Endothelial cell of umbilical vein (primary cell): ENCODE results near the gene ITGA8. TPM values are rescaled to one million over a fixed set of nuclear protein-coding genes. Genes with fewer than 3 reads are reported as not detected.

Experiments
- BruUV-seq: library from RNA; stranded (reverse); fragments of 400-500 nt; replicated peaks from 2 replicates; lab custom pipeline; 2021; lab: Mats Ljungman, UMichigan
- CTCF ChIA-PET: fragments of 300-600, 350-600 bp; sonication (Branson Sonifier 250); formaldehyde crosslinking; loops from one replicate; lab custom pipeline; 2021; ENCODE audit warnings: antibody characterized with exemption, inconsistent platforms; lab: Charles Lee
- POLR2A ChIA-PET: fragments of 300-600, 350-600 bp; sonication (Branson Sonifier 250); formaldehyde crosslinking; loops from one replicate; lab custom pipeline; 2021; ENCODE audit warnings: antibody characterized with exemption, inconsistent platforms; lab: Charles Lee
- DNase-seq: peaks from one replicate; pipeline ENCODE4 v3.0.0-alpha.2; 2011; ENCODE audit warnings: low read depth, low spot score
- FAIRE-seq: peaks from 2 replicates; lab custom pipeline; 2011; peaks lifted over from hg19 to GRCh38; lab: Jason Lieb, UNC
- H2AFZ ChIP-seq: 2 replicates; pipeline ENCODE4 v1.6.0; 2012; ENCODE audit warnings: low read depth, low read length, control low read depth, inconsistent platforms
- H3K27ac ChIP-seq: 2 replicates; pipeline ENCODE4 v1.5.1; 2011; ENCODE audit warnings: low read depth, mild to moderate bottlenecking, control low read depth, low read length, moderate library complexity; ENCODE audit not compliant: insufficient read depth
- H3K27me3 ChIP-seq, 2 experiments: 2 replicates each; pipeline versions ENCODE4 v1.6.0 to v1.6.1; 2011; ENCODE audit warnings: low read length in 2 of 2, mixed read lengths in 1 of 2; ENCODE audit not compliant: control insufficient read depth in 2 of 2, insufficient read depth in 2 of 2
- H3K36me3 ChIP-seq, 2 experiments: 2 replicates in 1 of 2; 3 replicates in 1 of 2; pipeline ENCODE4 v1.5.1; 2011; ENCODE audit warnings: low read length in 2 of 2, mild to moderate bottlenecking in 1 of 2, moderate library complexity in 1 of 2; ENCODE audit not compliant: control insufficient read depth in 2 of 2, insufficient read depth in 2 of 2; ENCODE audit errors: extremely low read depth in 1 of 2
- H3K4me1 ChIP-seq: 3 replicates; pipeline ENCODE4 v1.5.1; 2011; ENCODE audit warnings: mild to moderate bottlenecking, low read length; ENCODE audit not compliant: control insufficient read depth, insufficient read depth; ENCODE audit errors: extremely low read depth
- H3K4me2 ChIP-seq: 2 replicates; pipeline ENCODE4 v1.6.1; 2011; ENCODE audit warnings: low read length, control low read depth, mixed read lengths; ENCODE audit not compliant: insufficient read depth
- H3K4me3 ChIP-seq, 3 experiments: fragments of 200-600 bp in 1 of 3; sonication (generic), shearing (Covaris generic) in 1 of 3; replicated peaks in 1 of 3; 2 replicates each; pipeline ENCODE4 v1.5.1; 2011 to 2016; ENCODE audit warnings: control low read depth in 3 of 3, low read length in 3 of 3, mild to moderate bottlenecking in 2 of 3, inconsistent platforms in 1 of 3, low read depth in 1 of 3, moderate library complexity in 1 of 3; ENCODE audit not compliant: insufficient read depth in 1 of 3
- H3K79me2 ChIP-seq: 2 replicates; pipeline ENCODE4 v1.6.0; 2012; ENCODE audit warnings: low read length, inconsistent platforms; ENCODE audit not compliant: control insufficient read depth, insufficient read depth
- H3K9ac ChIP-seq: replicated peaks from 2 replicates; pipeline ENCODE3; 2011; ENCODE audit warnings: low read length, control low read depth; ENCODE audit not compliant: insufficient read depth; ENCODE audit errors: extremely low read depth
- H3K9me1 ChIP-seq: replicated peaks from 3 replicates; pipeline ENCODE4 v1.6.0; 2011; ENCODE audit warnings: mild to moderate bottlenecking, low read length; ENCODE audit not compliant: control insufficient read depth, insufficient read depth; ENCODE audit errors: extremely low read depth
- H3K9me3 ChIP-seq: replicated peaks from 2 replicates; pipeline ENCODE4 v1.5.1; 2012; ENCODE audit warnings: low read length, inconsistent platforms; ENCODE audit not compliant: control insufficient read depth, insufficient read depth
- H4K20me1 ChIP-seq: replicated peaks from 2 replicates; pipeline ENCODE3; 2011; ENCODE audit warnings: mild to moderate bottlenecking, low read length; ENCODE audit not compliant: control insufficient read depth, insufficient read depth; ENCODE audit errors: extremely low read depth
- EZH2 ChIP-seq: IDR thresholded peaks from 2 replicates; pipeline ENCODE4 v1.6.1; 2012; ENCODE audit warnings: borderline replicate concordance, low read depth, mild to moderate bottlenecking, moderate library complexity, low read length, inconsistent platforms; ENCODE audit not compliant: severe bottlenecking
- FOS ChIP-seq: IDR thresholded peaks from 2 replicates; pipeline ENCODE4 v1.6.1; 2011; ENCODE audit warnings: mild to moderate bottlenecking, low read length, moderate library complexity, borderline replicate concordance; ENCODE audit not compliant: insufficient read depth
- GATA2 ChIP-seq: IDR thresholded peaks from 2 replicates; pipeline ENCODE4 v1.7.0; 2011; ENCODE audit warnings: low read depth, mild to moderate bottlenecking, moderate library complexity, mixed read lengths, low read length; ENCODE audit not compliant: insufficient read length, insufficient read depth
- JUN ChIP-seq: IDR thresholded peaks from 2 replicates; pipeline ENCODE4 v1.6.1; 2011; ENCODE audit warnings: borderline replicate concordance, low read depth; ENCODE audit not compliant: insufficient read length, insufficient read depth
- MYC ChIP-seq: IDR thresholded peaks from one replicate; pipeline ENCODE4 v1.6.1; 2011; ENCODE audit warnings: mild to moderate bottlenecking, low read depth, low read length
- POLR2A ChIP-seq: IDR thresholded peaks from 2 replicates; pipeline ENCODE4 v1.6.1; 2012; ENCODE audit warnings: low read depth, mild to moderate bottlenecking, control low read depth, low read length
- POLR2AphosphoS5 ChIP-seq: IDR thresholded peaks from 2 replicates; pipeline ENCODE4 v1.6.1; 2012; ENCODE audit warnings: low read depth, mild to moderate bottlenecking, control low read depth, low read length, moderate library complexity; ENCODE audit not compliant: insufficient read depth
- dilution Hi-C: fragments of 300-500 bp; cut with MboI; formaldehyde crosslinking; loops from one replicate; pipeline ENCODE4 v1.15.0; 2019; ENCODE audit warnings: low sequenced_read_pairs; ENCODE audit not compliant: extremely low pct_ligation_motif_present
- intact Hi-C: fragments of 100-400 bp; cut with micrococcal nuclease; formaldehyde crosslinking; loops from one replicate; pipeline ENCODE4 v1.10.0; 2022
- polyA plus RNA-seq, 4 experiments: library from polyadenylated mRNA; depleted of rRNA in 3 of 4; stranded (reverse) in 3 of 4; unstranded in 1 of 4; fragments of >200 nt; gene quantifications; 2 replicates each; pipeline versions ENCODE4 v1.2.1 to v1.2.3, GENCODE V29; 2011 to 2012; ENCODE audit warnings: missing spikeins in 1 of 4
- total RNA-seq: library from RNA; stranded (reverse); gene quantifications from 2 replicates; pipeline ENCODE4 v1.2.3, GENCODE V29; 2021
- TF ChIP-seq, protein P1 (sequence below): IDR thresholded peaks from 2 replicates; pipeline ENCODE4 v1.6.1; 2011; ENCODE audit not compliant: insufficient read depth, insufficient read length
- TF ChIP-seq, protein P2 (sequence below), 2 donors: IDR thresholded peaks; 1 replicate in 1 of 2; 2 replicates in 1 of 2; pipeline ENCODE4 v1.5.1; 2011; ENCODE audit warnings: low read length in 2 of 2, mild to moderate bottlenecking in 2 of 2, moderate library complexity in 2 of 2, control low read depth in 1 of 2, inconsistent platforms in 1 of 2, low read depth in 1 of 2; ENCODE audit not compliant: insufficient read depth in 1 of 2; ENCODE audit errors: extremely low read depth in 1 of 2

The ITGA8 gene
- total and polyA plus RNA-seq, 2 donors (not counting 3 experiments of a cell fraction or from before 2014, with no cell fraction given), result 0.04 to 0.40 TPM

DNA sequence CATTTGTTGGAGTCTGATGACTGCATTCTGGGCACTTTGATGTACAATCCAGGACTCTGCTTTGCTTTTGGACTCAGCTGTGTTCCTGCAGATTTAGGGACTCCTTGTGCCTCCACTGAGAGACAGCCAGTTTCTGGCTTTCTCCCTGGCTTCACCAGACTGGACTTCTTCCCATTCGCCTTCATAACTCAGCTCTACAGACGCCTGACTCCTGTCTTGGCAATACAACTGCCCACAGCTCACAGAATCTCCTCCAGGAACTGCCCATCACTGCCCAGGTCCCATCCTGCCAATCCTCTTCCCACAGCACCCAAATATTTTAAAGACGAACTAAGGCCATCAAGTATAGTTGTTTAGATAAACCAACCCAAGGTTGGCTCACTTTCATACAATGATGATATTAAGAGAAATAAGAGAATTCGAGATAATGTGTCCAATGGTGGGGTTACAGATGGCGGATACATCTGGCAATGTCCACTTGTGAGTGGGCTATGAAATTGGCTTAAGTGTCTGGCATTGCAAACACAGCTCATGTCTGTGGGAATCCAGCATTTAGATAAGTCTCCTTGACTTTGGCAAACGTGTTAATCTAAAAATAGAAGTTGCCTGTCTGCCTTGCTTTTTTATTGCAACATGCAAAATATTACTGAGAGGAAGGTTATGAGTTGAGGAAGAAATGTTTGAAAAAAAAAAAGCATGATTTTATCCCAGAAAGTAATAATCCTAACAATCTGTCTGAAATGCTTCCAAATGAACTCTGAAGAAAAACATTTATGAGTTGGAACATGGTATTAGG lies 95.1 kb downstream of the ITGA8 start:
- H3K4me2 ChIP-seq, result no peak overlapping the region
- DNase-seq, result no peak
- dilution Hi-C loops, result no loop called here

More for the DNA sequence above, 95.1 kb downstream of the ITGA8 start:
- intact Hi-C loops, result no loop called here
- no peaks in the 10 kb centered on the region for H3K36me3 ChIP-seq
- no peak for FAIRE-seq
- H3K9me1 ChIP-seq, result no peaks in the 10 kb centered on the region
- H3K27ac ChIP-seq, result no peak overlapping the region
- no peak overlapping the region for H3K4me3 ChIP-seq
- TF ChIP-seq FOS (no peak), GATA2 (no peak), POLR2AphosphoS5 (no peak), JUN (no peak), POLR2A (no peak), MYC (no peak), EZH2 (no peak)
- TF ChIP-seq, protein P1, sequence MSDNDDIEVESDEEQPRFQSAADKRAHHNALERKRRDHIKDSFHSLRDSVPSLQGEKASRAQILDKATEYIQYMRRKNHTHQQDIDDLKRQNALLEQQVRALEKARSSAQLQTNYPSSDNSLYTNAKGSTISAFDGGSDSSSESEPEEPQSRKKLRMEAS, result no peak
- TF ChIP-seq, protein P2, sequence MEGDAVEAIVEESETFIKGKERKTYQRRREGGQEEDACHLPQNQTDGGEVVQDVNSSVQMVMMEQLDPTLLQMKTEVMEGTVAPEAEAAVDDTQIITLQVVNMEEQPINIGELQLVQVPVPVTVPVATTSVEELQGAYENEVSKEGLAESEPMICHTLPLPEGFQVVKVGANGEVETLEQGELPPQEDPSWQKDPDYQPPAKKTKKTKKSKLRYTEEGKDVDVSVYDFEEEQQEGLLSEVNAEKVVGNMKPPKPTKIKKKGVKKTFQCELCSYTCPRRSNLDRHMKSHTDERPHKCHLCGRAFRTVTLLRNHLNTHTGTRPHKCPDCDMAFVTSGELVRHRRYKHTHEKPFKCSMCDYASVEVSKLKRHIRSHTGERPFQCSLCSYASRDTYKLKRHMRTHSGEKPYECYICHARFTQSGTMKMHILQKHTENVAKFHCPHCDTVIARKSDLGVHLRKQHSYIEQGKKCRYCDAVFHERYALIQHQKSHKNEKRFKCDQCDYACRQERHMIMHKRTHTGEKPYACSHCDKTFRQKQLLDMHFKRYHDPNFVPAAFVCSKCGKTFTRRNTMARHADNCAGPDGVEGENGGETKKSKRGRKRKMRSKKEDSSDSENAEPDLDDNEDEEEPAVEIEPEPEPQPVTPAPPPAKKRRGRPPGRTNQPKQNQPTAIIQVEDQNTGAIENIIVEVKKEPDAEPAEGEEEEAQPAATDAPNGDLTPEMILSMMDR (IDR thresholded peaks at IDR 0.05; ENCODE audit: extremely low read depth in 1 of 2, insufficient read depth in 1 of 2, low read depth in 1 of 2, low read length in 2 of 2), result no peak
- H3K4me1 ChIP-seq, result peaks cover 11% of the 10 kb centered on the region
- no peaks in the 10 kb centered on the region for H3K27me3 ChIP-seq
- no peak overlapping the region for H2AFZ ChIP-seq
- ChIA-PET POLR2A (no interaction called here), CTCF (no interaction called here)
- H3K9me3 ChIP-seq, result no peaks in the 10 kb centered on the region
- no peak overlapping the region for H3K9ac ChIP-seq
- BruUV-seq, result no TSS peak
- H3K79me2 ChIP-seq, result no peaks in the 10 kb centered on the region
- H4K20me1 ChIP-seq, result no peaks in the 10 kb centered on the region
